T-helper 2 cell treated with Interferon-gamma antibody and Interleukin-4, amounts not matched to agents 100 ng/mL and 5 ng/mL, for 36 hours (primary cell): ENCODE measurements around the gene NDUFS1. TPM values are rescaled to one million over a fixed set of nuclear protein-coding genes. Genes with fewer than 3 reads are reported as not detected.
"Not testable (repeated sequence)": the region's sequence is repeated elsewhere in the genome, so short reads cannot be mapped to it uniquely, and the experiment has no call there.

Experiments
- intact Hi-C: fragments of 100-400 bp; cut with micrococcal nuclease; formaldehyde crosslinking; loops from one replicate; pipeline ENCODE4 v1.15.1; 2023
- total RNA-seq: library from RNA; stranded (reverse); gene quantifications from 2 replicates; pipeline ENCODE4 v1.2.3, GENCODE V29; 2022

The NDUFS1 gene
- total RNA-seq, 1 donor from 2014 or later = 64.5 TPM

DNA sequence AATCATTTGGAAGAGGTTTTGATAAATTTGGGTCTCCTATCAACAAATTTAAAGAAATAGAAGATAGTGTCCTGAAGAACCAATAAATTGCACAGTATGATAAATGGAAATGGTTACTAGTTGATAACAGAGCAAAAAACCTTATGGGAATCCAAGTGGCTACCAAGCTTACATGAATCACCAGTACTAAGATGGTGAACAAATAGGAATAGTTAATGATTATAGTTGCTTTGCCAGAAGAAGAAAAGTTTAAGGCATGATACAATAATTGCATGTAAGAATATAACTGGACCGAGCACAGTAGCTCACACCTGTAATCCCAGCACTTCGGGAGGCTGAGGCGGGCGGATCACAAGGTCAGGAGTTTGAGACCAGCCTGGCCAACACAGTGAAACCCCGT lies 53.7 kb downstream of the NDUFS1 start:
- intact Hi-C loops = no loop called here

DNA sequence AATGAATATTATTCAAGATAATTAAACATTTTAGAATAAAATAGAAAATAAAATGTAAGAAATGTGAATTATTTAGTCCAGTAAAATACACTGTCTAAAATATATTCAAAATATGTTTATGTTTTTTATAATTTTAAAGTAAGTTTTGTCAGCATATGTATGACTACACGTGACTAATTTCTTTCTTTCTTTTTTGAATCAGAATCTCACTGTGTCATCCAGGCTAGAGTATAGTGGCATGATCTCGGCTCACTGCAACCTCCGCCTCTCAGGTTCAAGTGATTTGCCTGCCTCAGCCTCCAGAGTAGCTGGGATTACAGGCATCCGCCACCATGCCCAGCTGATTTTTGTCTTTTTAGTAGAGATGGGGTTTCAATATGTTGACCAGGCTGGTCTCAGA lies 54.2 kb downstream of the NDUFS1 start:
- intact Hi-C loops = no loop called here

DNA sequence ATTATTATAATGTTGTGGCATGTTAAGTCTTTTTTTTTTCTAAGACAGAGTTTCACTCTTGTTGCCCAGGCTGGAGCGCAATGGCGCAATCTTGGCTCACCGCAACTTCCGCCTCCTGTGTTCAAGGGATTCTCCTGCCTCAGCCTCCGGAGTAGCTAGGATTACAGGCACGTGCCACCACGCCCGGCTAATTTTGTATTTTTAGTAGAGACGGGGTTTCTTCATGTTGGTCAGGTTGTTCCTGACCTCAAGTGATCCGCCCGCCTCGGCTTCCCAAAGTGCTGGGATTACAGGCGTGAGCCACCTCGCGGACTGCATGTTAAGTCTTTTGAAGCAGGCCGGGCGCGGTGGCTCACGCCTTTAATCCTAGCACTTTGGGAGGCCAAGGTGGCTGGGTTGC lies 60.4 kb downstream of the NDUFS1 start:
- intact Hi-C loops = not testable (repeated sequence)

DNA sequence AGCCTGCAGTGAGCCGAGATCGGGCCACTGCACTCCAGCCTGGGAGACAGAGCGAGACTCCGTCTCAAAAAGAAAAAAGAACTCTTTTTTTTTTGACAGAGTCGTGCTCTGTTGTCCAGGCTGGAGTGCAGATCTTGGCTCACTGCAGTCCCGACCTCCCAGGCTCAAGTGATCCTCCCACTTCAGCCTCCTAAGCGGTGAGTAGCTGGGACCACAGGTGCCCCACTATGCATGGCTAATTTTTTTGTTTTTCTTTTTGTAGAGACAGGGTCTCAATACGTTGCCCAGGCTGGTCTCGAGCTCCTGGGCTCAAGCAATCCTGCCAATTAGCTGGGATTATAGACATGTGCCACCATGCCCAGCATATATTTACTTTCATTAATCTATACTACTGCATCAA lies 60.8 kb downstream of the NDUFS1 start:
- intact Hi-C loops = no loop called here

DNA sequence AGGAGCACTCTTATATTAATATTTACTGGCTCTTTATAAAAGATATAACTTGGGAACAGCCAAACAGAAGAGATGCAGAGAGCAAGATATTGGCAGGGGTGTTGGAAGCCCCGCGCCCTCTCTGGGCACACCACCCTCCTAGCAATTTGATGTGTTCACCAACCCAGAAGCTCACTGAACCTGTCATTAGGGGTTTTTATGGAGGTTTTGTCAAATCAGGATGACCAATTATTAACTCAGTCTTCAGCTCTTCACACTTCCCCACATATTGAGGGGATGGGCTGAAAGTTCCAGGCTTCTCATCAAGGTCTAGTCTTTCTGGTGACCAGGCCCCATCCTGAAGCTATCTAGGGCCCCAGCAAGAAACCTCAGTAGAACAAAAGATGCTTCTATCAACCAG lies 62.4 kb downstream of the NDUFS1 start:
- intact Hi-C loops = no loop called here

DNA sequence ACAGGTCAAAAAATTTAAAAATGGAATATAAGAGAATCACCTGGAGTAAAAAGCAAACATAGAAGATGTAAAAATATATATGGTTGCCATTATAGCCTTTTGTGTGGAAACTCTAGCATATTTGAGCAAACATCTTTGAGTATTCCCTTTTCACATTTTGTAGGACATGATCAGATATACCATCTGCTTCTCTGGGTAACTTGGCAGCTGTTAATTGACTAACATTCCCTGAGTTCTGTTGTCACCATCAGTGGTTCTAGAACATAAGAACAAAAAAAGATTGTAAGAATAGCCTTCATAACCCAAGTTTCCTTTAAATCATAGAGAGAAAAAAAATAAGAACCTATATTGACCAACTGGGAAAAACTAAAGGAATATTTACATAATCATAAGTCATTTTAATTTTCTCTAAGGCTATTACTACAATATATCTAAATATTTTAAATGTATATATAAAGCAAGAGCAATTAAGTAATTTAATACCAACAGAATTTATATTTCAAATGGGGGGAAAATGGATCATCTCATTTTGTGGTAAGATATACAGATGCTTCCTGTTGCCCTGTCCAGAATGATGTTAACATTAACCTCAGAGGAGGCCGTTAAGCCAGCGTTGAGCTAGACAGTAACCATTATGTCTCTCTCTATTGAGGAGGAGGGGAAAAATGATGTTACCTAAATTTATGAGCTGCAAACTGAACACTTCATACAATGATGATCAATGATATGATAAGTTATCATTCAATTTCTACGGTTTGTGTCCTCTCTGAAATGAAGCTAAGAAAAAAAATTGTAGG lies 63.5 kb downstream of the NDUFS1 start:
- intact Hi-C loops = no loop called here

DNA sequence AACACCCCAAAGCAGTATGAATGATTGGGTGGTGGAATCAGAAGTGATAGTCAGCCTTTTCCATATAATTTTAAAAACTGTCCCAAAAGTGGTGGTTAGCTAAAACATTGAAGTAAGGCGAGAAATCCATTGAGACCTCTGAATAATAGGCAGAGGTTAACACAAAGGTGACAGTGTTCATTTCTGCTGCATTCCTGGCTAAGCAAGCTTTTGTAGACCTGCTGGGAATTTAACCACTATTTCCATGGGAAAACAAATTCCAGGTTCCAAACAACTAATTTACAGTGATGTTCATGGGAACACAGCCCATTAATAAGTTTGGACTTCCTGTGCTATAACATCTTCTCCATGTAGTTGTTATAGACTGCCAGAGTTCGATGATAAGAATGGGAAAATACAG lies 66.9 kb downstream of the NDUFS1 start:
- intact Hi-C loops = no loop called here

DNA sequence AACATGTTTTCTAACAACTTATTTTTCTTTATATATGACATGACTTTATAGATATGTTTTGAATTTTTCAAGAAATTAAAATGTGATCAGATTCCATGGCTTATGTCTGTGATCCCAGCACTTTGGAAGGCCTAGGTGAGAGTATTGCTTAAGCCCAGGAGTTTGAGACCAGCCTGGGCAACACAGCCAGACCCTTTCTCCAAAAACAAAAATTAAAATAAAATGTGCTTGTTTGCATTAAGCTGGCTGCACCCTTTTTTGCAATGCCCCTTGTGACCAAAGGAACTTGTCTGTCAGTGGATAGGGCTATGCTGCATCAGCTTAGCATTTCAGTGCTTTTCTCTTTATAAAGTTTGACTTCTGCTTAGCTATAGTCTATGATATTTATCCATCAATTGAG lies 71.0 kb downstream of the NDUFS1 start:
- intact Hi-C loops = loop anchor here (5.0 to 10.0 kb wide), 4 partner anchors 187 to 1447 kb away; partner anchors contain the start of genes FASTKD2, KLF7, MDH1B and ZDBF2

DNA sequence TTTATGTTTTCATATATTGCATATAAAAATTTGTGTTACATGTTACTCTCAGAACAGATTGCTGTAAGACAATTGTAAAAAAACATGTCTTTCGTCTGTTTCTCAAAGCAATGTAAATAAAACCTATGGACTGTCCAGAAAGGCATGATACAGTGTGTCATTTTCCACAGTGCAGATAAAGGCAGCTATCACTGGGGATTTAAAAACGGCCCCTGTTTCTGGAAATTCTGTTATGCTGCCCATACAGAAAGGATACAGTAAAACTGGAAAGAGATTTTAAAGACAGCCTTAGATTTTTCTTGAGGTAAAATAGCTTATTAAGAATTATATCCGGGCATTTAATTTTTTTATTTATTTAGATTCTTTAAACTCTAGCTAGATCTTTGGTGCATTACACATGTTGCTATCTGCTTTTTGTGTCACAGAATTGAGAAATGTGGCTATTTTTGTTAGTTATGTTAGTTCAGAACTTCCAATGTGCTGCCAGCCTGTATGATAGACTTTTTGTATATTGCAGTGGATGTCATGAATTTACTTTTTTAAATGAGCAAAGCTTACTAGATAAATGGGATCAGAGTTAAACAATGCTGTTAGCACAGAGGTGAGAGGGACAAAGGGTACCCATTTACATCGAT lies 72.4 kb downstream of the NDUFS1 start:
- intact Hi-C loops = loop anchor here (1.0 to 10.0 kb wide), 5 partner anchors 72 to 1448 kb away; partner anchors contain the start of genes EEF1B2, FASTKD2, KLF7 and MDH1B

DNA sequence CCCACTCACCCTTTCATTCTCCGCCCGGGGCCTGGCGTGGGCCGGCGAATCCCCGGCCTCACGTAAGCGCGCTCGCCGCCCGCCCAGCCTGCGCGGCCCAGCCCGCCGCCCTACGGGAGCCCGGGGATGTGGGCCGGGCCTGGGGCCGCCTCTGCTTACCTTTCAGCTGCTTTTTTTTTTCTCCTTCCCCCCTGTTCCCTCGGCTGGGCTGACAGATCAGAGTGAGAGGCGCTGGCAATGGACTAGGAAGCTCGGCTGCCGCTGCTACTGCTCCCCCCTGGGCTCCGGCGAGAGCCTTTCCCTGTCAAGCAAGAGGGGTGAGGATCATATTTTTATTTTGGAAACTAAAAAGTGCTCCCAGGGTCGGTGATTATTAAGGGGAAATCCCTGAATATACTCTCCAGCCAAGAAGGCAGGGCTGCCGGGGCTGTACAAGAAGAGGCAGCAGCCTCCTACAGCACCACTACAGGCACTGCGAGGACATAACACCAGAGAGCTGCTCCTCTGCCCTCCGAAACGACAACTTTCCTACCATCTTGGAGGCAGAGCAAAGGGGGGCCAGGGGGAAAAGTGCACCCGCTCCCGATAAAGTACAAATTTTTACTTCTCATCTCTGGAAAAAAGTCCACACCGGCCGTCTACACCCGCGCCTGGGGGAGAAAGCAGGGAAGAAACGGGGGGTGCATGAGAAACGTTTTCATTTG lies 73.3 kb downstream of the NDUFS1 start, which contains the start of gene INO80D:
Gene INO80D, minus strand, starts transcription at position 433 of the 704 bp plus-strand sequence. CDS start 23,158 bp downstream, outside the sequence.
- intact Hi-C loops = loop anchor here (1.0 to 10.0 kb wide), 5 partner anchors 73 to 1449 kb away; partner anchors contain the start of genes EEF1B2, FASTKD2, KLF7 and MDH1B

DNA sequence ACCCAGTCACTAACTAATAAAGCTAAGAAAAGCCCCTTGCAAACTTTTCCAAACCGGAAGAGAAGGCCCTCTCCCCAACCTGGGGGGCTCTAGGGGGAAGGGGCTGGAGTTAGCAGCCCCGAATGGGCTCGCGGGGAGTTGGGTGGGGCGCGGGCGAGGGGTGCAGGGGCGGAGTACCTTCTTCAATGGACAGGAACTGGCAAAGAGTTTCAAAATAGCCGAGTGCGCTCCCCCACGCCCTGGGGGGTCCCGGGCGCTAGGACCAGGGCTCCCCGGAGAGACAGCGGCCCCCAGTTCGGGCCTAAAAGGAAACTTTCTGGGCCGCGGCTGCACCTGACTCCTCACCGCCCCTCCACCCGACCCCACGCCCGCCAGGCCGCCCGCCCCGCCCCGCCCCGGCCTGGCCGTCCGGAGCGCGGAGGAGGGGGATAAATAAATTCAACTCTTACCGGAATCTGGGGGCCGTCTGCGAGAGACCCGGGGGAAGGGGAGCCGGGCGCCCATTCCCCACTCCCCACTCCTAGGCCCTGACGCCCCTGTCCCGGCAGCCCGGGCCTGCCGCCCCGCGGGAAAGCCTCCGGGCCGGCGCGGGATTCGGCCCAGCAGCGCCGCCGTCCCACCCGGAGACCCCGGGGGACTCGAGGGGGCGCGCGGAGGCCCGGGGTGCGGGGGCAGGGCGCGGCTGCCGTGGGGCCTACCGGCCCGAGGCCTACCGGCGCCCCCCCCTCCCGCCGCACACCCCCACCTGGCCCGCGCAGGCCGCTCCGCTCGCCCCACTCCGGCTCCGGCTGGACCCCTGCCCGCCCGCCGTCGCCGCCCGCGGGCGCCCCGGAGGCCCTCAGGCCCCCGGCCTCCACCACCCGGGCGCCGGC lies 74.1 kb downstream of the NDUFS1 start:
- intact Hi-C loops = loop anchor here (5.0 to 10.0 kb wide), 4 partner anchors 190 to 1450 kb away; partner anchors contain the start of genes FASTKD2, KLF7, MDH1B and ZDBF2

DNA sequence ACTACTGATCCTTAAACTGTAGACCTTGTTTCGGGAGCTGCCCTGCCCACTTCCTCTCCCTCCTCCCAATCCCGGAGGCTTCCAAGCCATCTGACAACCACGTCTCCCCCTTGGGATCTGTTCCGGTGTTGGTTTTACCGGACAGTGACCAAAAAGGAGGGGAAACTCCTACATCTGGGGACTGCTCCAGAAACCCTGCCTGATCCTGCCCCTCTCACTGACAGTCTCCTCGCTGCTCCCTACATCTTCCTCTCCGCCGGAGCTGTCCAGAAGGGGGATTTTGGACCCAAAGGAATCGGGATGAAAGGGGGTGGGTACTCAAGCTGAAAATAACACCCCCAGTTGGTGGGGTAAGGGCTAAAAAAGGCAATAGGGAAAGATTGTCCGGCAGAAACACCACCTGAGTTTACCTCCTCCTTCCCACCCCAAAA lies 74.8 kb downstream of the NDUFS1 start:
- intact Hi-C loops = loop anchor here (10.0 kb wide), 3 partner anchors 190 to 1450 kb away; partner anchors contain the start of genes FASTKD2, MDH1B and ZDBF2

DNA sequence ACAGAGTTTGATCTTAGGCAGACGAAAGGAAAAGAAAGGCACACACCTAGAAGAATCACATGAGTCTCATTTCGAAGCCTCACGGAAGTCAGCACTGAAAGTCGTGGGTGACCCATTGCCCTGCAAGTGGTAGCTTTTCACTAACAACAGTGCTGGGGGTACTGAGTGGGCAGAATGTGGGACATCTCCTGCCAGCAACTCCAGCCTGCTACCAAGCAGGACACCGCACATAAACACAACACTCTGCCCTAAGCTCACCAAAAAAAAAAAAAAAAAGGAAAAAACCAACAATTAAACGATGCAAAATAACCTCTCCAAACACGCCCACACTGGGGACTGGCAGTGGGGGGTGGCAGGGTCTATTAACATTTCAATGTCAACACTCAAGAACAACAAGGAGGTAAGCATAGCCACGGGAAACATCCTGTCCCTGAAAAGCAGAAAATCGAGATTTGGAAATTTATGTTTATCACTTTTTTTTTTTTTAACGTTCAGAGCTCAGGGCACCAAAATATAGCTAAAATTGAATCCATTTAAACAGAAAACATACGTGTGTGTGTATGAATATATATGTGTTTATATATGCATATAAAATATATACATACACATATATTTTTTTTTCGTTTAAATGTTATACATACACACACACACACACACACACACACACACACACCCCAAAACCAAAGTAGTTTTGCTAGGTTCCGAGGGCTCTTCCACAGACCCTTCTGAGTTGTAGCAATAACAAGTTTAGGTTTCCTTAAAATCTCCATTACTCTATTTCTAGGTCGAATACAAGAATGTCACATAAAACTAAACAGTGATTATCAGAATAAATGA lies 75.4 kb downstream of the NDUFS1 start:
- intact Hi-C loops = loop anchor here (10.0 kb wide), 3 partner anchors 191 to 1451 kb away; partner anchors contain the start of genes FASTKD2, MDH1B and ZDBF2

DNA sequence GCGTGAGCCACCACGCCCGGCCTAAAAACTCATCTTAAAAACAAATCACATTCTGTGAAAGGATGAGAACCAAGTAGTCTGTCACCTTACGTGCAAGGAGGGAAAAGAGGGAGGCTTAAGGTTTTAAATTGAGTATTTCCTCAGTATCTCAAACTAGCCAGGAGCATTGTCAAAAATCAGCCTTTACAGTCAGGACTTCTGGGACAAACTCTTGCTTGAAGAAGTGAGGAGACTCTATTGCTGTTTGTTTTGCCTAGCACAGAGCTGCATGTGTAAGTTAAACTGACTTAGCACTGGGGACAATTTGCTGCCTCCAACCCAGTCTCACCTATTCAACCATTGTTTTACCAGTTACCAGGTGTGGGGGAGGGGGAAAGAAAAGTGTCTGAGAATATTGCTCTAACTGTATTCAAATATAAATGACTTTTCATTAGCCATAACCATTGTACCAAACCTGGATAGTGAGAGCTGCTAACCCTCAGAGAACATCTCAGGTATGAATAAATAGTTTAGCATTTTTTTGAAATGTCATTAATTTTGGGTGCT lies 76.9 kb downstream of the NDUFS1 start:
- intact Hi-C loops = loop anchor here (10.0 kb wide), 3 partner anchors 192 to 1452 kb away; partner anchors contain the start of genes FASTKD2, MDH1B and ZDBF2

DNA sequence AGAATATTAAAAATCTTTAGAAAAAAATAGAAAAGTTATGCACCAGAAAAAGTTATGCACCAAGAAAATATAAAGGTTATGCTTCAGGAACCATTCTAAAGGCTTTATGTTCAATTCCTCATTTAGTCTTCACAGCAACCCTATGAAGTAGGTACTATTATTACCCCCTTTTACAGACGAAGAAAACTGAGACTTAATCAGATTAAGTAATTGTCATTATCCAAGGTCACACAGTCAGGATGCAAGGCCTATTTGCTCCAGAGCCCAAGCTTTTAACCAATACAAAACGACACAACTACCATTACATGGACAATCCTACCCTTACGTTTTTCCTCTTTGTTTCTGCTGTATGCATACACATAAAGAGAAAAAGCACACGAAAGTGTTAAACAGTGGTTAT lies 78.3 kb downstream of the NDUFS1 start:
- intact Hi-C loops = loop anchor here (10.0 kb wide), 3 partner anchors 194 to 1454 kb away; partner anchors contain the start of genes FASTKD2, MDH1B and ZDBF2

DNA sequence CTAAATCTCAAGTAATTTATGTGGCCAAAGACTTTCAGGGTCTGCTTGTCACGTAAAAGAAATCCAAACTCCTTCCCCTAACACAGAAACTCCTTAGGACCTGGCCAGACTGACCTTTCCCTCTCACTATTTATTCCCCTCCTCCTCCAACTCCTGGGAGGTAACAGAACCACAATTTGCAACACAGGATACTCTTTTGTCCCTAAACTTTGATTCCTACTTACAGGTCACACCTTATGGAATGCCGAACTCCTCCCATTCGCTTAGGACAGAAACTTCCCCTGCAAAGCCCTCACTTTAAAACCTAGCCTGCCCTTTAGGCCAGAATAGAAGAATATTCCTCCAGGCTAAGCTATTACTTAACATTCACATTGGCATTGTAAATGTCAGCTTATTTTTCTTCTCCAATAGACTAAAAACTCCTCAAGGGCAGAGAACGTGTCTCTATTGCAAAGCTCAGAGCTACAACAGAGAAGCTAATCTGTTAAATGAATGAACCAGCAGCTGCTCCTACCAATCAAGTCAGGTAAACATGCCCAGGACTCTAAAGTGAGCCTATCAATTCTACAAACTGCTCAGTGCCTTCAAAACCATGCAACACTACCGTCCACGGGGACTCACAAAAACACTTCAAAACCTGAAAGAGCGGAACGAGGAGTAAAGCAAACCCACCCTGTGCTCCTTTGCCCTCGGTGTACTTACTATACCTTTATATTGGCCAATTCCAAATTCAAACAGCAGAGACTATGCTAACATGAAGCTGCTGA lies 79.4 kb downstream of the NDUFS1 start:
- intact Hi-C loops = loop anchor here (10.0 kb wide), 3 partner anchors 195 to 1455 kb away; partner anchors contain the start of genes FASTKD2, MDH1B and ZDBF2

DNA sequence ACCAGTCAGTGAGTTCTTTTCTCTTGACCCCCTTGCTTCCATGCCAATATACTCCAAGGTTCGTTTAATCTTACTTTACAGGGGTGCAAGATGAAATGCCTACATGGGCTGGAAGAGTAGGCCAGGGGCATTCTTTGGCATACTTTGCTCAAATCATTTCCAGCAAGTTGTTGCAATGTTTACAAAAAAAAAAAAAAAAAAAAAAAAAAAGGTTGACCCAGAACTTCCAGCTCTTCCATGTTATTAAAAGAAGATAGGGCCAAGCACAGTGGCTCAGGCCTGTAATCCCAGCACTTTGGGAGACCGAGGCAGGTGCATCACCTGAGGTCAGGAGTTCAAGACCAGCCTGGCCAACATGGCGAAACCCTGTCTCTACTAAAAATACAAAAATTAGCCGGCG lies 81.4 kb downstream of the NDUFS1 start:
- intact Hi-C loops = not testable (repeated sequence)

DNA sequence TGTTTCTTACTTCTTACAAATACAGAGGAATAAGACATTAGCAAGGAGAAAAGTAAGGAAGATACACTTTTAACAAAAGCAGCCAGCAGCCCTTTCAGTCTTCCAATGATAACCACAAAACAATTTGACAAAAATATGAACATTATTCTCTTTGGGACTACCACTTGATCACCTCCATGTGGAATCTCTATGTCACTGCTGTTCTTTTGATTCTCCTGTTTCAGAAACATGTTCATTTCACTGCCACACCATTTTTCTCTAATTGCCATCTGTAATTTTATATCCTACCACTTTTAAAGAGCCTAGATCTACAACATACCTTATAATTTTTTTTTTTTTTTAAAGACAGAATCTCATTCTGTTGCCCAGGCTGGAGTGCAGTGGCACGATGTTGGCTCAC lies 84.1 kb downstream of the NDUFS1 start:
- intact Hi-C loops = no loop called here
